Heart right ventricle (tissue), 16 donors: Measurements from ENCODE around the gene ATL2. TPM values are rescaled to one million over a fixed set of nuclear protein-coding genes. Genes with fewer than 3 reads are reported as not detected.

Source experiments
- ATAC-seq, 8 donors: fragments of 200-7000 bp; cut with Tn5 transposase; one replicate each; pipeline ENCODE4 v1.9.1; 2020; ENCODE audit warnings: mild to moderate bottlenecking in 8 of 8, moderate library complexity in 8 of 8, moderate number of reproducible peaks in 1 of 8
- DNase-seq, 2 donors: peaks; one replicate each; pipeline ENCODE4 v3.0.0-alpha.2; 2020
- H3K27ac ChIP-seq, 10 donors: fragments of 200-600 bp; sonication (generic) in 2 of 10; one replicate each; pipeline versions ENCODE4 v1.5.0 to v1.8.0; 2020 to 2022; ENCODE audit warnings: mild to moderate bottlenecking in 3 of 10
- H3K27me3 ChIP-seq, 7 donors: fragments of 200-600 bp; one replicate each; pipeline ENCODE4 v1.8.0; 2021 to 2022; ENCODE audit warnings: mild to moderate bottlenecking in 2 of 7
- H3K36me3 ChIP-seq, 9 donors: fragments of 200-600 bp; sonication (generic) in 1 of 9; one replicate each; pipeline versions ENCODE4 v1.5.0 to v1.8.0; 2020 to 2022; ENCODE audit warnings: mild to moderate bottlenecking in 2 of 9
- H3K4me1 ChIP-seq, 9 donors: fragments of 200-600 bp; sonication (generic) in 1 of 9; one replicate each; pipeline versions ENCODE4 v1.5.0 to v1.8.0; 2020 to 2022; ENCODE audit warnings: mild to moderate bottlenecking in 4 of 9
- H3K4me3 ChIP-seq, 10 donors: fragments of 200-600 bp; sonication (generic) in 2 of 10; one replicate each; pipeline versions ENCODE4 v1.5.0 to v1.8.0; 2020 to 2022; ENCODE audit warnings: mild to moderate bottlenecking in 7 of 10, moderate library complexity in 2 of 10
- H3K9me3 ChIP-seq, 11 donors: fragments of 200-600 bp in 10 of 11; sonication (generic) in 2 of 11; one replicate each; pipeline versions ENCODE4 v1.5.0 to v1.8.0; 2013 to 2022; ENCODE audit warnings: mild to moderate bottlenecking in 2 of 11, control low read depth in 1 of 11, moderate library complexity in 1 of 11
- CTCF ChIP-seq, 9 donors: fragments of 200-600 bp; sonication (generic) in 2 of 9; IDR thresholded peaks; one replicate each; pipeline versions ENCODE4 v1.5.0 to v1.8.0; 2021 to 2022; ENCODE audit warnings: antibody characterized with exemption in 9 of 9, mild to moderate bottlenecking in 5 of 9, moderate library complexity in 1 of 9
- WGBS, 2 donors: extraction: QIAGEN DNeasy Blood & Tissue Kit; methylation state at CpG; one replicate each; pipeline ENCODE4 v1.1.7; 2013; ENCODE audit warnings: inconsistent platforms in 1 of 2; 5-methylcytosine and 5-hydroxymethylcytosine counted together
- intact Hi-C, 10 donors: fragments of 100-400 bp; cut with DNase I; formaldehyde crosslinking; loops; one replicate each; pipeline versions ENCODE4 v1.11.1 to v1.14.2; 2022
- polyA plus RNA-seq, 2 donors: library from polyadenylated mRNA; stranded (reverse); fragments of 200-250 nt; gene quantifications; one replicate each; pipeline ENCODE4 v1.2.3, GENCODE V29; 2013
- total RNA-seq, 10 donors: library from RNA; stranded (reverse); fragmentation: NEBNext Ultra II Directional in 3 of 10; extraction: Animal tissue kit (Norgen Biotek cat#: 25700) in 3 of 10; gene quantifications; one replicate each; pipeline versions ENCODE4 v1.2.1 to v1.2.4, GENCODE V29; 2021 to 2023
- donor health status: Arrhythmogenic right ventricular cardiomyopathy.
- donor health status: ischemic (EF 13 %, LVEDD 7.1; RV severe dilation, severe dysfunction).
- donor health status: healthy with polysubstance abuse.
- donor health status: DM: no; HTN: yes; CAD: no.
- donor health status: DM: no; HTN: no; CAD: no.
- donor health status: ischemic (EF 25% LVEDD 6.9; RV normal size, moderate dysfunction).
- donor health status: ischemic (EF 25% LVEDD 5.7; RV mildly dilated, moderate dysfunction).
- donor health status: healthy.
- donor health status: DM: yes; HTN: yes; CAD: no.
- donor health status: Ischemic cardiomyopathy.
- donor health status: ischemic (EF 35%, LVEDD 5.7; RV mildly dilated, moderate dysfunction).
- donor health status: nonischemic (EF 11% LVEDD 7.7; RV severe dilation, severe dysfunction).
- donor health status: DM: yes; HTN: yes; CAD: no.
- donor health status: PGD.
- donor health status: ischemic (EF 29% LVEDD 5.4; RV normal size, mild dysfunction).
- donor health status: nonischemic (EF 23%, LVEDD 6.1; RV moderate dilation, normal function).

The ATL2 gene
- total and polyA plus RNA-seq, 12 donors = 14.1 to 46.2 (median 30.2) TPM

DNA sequence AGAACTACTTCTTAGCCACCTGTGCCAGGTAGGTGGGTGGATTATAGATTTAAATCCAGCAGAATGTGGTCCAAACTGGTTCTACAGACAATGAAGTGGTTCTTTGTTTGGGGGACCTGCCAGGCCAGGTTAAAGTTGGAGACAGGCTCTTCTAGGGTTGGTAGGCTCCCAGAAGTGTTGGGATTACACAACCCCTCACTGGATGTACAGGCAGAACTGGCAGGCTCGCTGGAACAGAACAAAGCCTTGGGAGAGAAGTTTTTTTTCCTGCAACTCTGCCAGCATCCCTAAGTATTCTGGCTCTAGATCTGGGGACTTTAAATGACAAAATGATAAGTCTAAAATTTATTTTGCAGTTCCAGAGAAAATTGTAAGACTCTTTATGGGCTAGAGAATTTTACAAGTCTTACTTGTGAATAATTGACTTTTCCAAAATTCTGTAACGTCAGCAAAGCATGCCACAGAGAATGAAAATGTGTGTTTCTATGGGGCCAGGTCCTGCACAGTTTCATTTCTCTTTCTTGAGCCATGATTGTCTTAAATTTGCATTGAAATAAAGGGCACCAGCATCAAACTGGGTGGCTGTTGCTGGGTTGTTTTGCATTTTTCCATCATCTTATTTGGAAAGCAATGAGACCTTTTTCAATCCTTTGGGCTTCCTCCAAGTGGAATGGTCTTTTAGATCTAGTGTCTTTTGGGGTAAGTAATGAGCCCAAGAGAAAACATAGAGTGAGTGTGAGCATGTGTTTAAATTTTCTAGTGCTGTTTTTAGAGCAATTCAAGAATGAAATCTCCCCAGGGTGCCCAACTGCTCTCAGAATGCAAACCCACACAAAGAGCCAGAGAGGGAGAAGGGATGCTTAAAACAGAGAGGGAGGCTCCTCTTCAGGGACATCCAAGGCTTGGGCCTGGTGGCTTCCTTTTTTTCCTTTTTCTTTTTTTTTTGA, 32.4 kb upstream of the ATL2 start:
- ATAC-seq (peak in 3 of 8 donors; percentile 34 to 63 (median 43)), DNase-seq (peak in 1 of 2 donors; percentile 23)
- intact Hi-C loops = loop anchor here in 1 of 10 donors (5.0 kb wide), 1 partner anchor 47 kb away; no protein-coding TSS in a partner anchor
- Histone ChIP-seq H3K4me1 (peaks cover 0 to 53% (median 21%) of the 10 kb centered on the region in 9 donors), H3K27me3 (no peaks in the 10 kb centered on the region), H3K27ac (peak overlapping the region in 1 of 10 donors; percentile 41), H3K9me3 (peaks cover 0 to 23% (median 12%) of the 10 kb centered on the region in 11 donors), H3K4me3 (no peak overlapping the region), H3K36me3 (no peaks in the 10 kb centered on the region)
- WGBS, 2 donors = 44 to 55% methylated on average over 2 of the region's 2 CpGs
- TF ChIP-seq CTCF (IDR thresholded peaks at IDR 0.05) = no peak

DNA sequence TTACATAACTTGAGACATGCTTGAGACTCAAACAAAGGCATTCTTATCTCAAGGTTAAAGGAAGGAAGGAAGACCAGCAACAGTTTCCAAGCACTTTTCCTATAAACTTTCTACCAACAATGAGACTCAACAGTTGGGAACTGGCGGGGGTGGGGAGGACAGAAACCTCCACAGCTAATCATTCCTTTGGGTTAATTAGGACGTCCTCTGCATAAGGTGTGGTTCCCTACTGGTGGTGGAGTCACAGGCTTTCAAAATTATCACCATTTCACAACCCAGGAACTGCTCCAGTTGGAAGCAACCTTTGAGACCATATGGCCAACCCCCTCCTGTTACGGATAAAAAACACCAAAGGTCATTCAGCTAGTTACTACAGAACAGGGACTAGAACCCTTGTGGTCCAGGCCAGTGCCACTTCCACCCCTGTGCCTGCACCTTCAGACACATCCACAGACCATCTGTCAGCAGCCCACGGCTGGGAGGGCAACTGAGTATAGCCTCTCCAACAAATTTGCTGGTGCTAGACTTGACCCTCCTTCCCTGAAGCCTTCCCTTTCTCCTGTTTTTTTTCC, 30.1 kb upstream of the ATL2 start:
- TF ChIP-seq CTCF (IDR thresholded peaks at IDR 0.05) = no peak
- no peaks in the 10 kb centered on the region for H3K36me3 ChIP-seq
- H3K4me3 ChIP-seq = no peak overlapping the region
- H3K4me1 ChIP-seq = peaks cover 0 to 53% (median 21%) of the 10 kb centered on the region in 9 donors
- H3K27ac ChIP-seq = peak overlapping the region; percentile 6 to 88 (median 70)
- ATAC-seq = peak; percentile 60 to 91 (median 86)
- 43 to 54% methylated on average over 4 of the region's 4 CpGs for WGBS, 2 donors
- H3K9me3 ChIP-seq = peaks cover 0 to 7% (median 2%) of the 10 kb centered on the region in 11 donors
- no peaks in the 10 kb centered on the region for H3K27me3 ChIP-seq
- peak in 1 of 2 donors; percentile 61 for DNase-seq
- intact Hi-C loops = loop anchor here in 2 of 10 donors (1.0 to 5.0 kb wide), 2 partner anchors 30 to 45 kb away; partner anchors contain the start of gene ATL2 (in 1 of the 2)

- intact Hi-C loops = loop anchor here in 2 of 10 donors (1.0 to 5.0 kb wide), 2 partner anchors 29 to 44 kb away; partner anchors contain the start of gene ATL2 (in 1 of the 2)
Observed at GRCh38 chr2:38406597-38407110, 29.6 kb upstream of the ATL2 start.

More at GRCh38 chr2:38406597-38407110, 29.6 kb upstream of the ATL2 start:
- peak; percentile 30 to 33 for DNase-seq
- H3K9me3 ChIP-seq = peaks cover 0 to 2% (median 0%) of the 10 kb centered on the region in 11 donors
- no peak for TF ChIP-seq CTCF (IDR thresholded peaks at IDR 0.05)
- H3K27me3 ChIP-seq = no peaks in the 10 kb centered on the region
- ATAC-seq = peak; percentile 40 to 83 (median 64)
- H3K36me3 ChIP-seq = no peaks in the 10 kb centered on the region
- H3K4me1 ChIP-seq = peaks cover 0 to 53% (median 21%) of the 10 kb centered on the region in 9 donors
- peak overlapping the region; percentile 6 to 88 (median 70) for H3K27ac ChIP-seq
- WGBS, 2 donors = 46 to 60% methylated on average over 8 of the region's 8 CpGs
- H3K4me3 ChIP-seq = peak overlapping the region in 2 of 10 donors; percentile 6 to 13
